GM10266 (cell line): ENCODE results near the gene PLK5.
"Not testable (repeated sequence)": the region's sequence is repeated elsewhere in the genome, so short reads cannot be mapped to it uniquely, and the experiment has no call there.

Experiments
- DNase-seq: peaks from one replicate; pipeline ENCODE4 v3.0.0; 2012; ENCODE audit errors: extremely low spot score
- CTCF ChIP-seq: IDR thresholded peaks from 2 replicates; pipeline ENCODE4 v1.5.1; 2012; ENCODE audit warnings: mild to moderate bottlenecking, low read depth; ENCODE audit not compliant: control insufficient read depth, insufficient read depth; ENCODE audit errors: missing control alignments

Gene PLK5

GRCh38 chr19:1531587-1531986 is 7.7 kb downstream of the PLK5 start:
- no peak for DNase-seq
- no peak for TF ChIP-seq CTCF

DNA sequence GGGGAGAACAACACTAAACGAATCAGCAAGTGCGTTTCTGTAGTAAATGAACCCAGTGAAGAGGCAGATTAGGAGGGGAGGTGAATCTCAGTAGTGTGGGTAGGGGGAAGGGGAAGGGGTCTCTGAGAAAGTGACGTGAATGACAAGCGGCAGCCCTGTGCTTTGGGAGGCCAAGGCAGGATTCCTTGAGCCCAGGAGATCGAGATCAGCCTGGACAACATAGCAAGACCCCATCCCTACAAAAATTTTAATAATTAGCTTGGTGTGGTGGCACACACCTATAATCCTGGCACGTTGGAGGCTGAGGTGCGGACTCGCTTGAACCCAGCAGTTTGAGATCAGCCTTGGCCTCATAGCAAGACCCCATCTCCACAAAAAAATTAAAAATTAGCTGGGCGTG is 8.1 kb downstream of the PLK5 start:
- DNase-seq, result no peak
- no peak for TF ChIP-seq CTCF

- no peak for DNase-seq
Observed at GRCh38 chr19:1533510-1534150, 9.8 kb downstream of the PLK5 start.

DNA sequence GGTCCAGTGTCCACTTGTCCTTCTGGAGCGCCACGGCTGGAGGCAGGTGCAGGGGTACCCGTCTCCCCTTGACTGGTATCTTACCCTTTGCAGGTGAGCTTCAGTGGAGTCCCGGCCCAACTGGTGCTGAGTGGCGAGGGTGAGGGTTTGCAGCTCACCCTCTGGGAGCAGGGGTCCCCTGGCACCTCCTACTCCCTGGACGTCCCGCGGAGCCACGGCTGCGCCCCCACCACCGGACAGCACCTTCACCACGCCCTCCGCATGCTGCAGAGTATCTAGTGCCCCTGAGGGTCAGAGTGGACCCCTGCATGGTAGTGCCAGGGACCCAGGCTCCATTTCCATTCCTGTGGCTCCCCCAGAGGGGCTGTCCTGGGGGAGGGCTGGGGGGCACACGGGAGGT is 11.1 kb downstream of the PLK5 start:
- no peak for DNase-seq
- TF ChIP-seq CTCF, result no peak

More at GRCh38 chr19:1533510-1534150, 9.8 kb downstream of the PLK5 start:
- no peak for TF ChIP-seq CTCF

DNA sequence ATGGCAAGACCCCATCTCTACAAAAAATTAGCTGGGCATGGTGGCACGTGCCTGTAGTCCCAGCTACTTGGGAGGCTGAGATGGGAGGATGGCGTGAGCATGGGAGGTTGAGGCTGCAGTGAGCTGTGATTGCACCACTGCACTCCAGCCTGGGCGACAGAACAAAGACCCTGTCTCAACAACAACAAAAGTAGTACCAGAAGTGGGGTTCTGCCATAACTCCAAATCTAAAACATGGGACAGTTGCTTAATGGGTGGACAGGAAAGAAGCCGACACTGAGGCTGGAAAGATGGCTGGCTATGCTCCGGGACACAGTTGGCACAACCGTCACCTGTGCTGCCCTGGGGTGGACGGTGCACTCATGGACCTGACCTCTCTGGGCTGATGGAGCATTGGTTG is 11.8 kb downstream of the PLK5 start:
- DNase-seq, result not testable (repeated sequence)

DNA sequence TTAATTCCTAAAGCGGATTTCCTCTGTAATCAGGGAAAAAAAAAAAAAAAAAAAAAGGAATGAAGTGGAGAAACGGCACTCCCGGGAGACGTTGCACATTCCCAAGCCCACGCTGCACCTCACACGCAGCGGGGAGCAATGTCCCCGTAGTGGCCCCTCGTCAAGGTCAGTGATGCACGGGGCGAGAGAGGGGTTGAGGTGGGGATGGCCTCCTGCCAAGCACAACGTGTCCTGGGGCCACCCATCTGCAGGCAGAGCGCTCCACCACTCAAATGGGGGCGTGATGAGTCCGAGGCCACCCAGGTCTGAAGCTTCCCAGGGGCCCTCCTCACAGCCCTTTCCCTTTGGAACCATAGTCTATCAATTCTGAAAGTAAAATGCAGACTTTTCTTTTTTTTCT is 15.1 kb downstream of the PLK5 start:
- TF ChIP-seq CTCF, result no peak
- DNase-seq, result no peak

- not testable (repeated sequence) for DNase-seq
Observed at GRCh38 chr19:1539749-1540148, 15.9 kb downstream of the PLK5 start.

- no peak for DNase-seq
- TF ChIP-seq CTCF, result no peak
Observed at GRCh38 chr19:1540365-1540925, 16.6 kb downstream of the PLK5 start.
